Neuron (in vitro differentiated cells): ENCODE results near the gene TPST2.
A peak's percentile ranks its signal among the peaks of the same experiment; 100 is the strongest.
"Not testable (repeated sequence)": the region's sequence is repeated elsewhere in the genome, so short reads cannot be mapped to it uniquely, and the experiment has no call there.

Source experiments
- H2AFZ ChIP-seq: one replicate; pipeline ENCODE4 v1.6.1; 2013; ENCODE audit warnings: low read depth, mild to moderate bottlenecking, inconsistent platforms, low read length, moderate library complexity
- H3K27me3 ChIP-seq: one replicate; pipeline ENCODE4 v1.6.1; 2013; ENCODE audit warnings: low read length; ENCODE audit not compliant: insufficient read depth
- H3K36me3 ChIP-seq: one replicate; pipeline ENCODE4 v1.6.1; 2013; ENCODE audit warnings: low read length; ENCODE audit not compliant: insufficient read depth
- H3K4me1 ChIP-seq: one replicate; pipeline ENCODE4 v1.6.1; 2013; ENCODE audit warnings: low read length; ENCODE audit not compliant: insufficient read depth
- H3K4me3 ChIP-seq: 2 replicates; pipeline ENCODE4 v1.5.1; 2013; ENCODE audit warnings: mild to moderate bottlenecking, low read length, moderate library complexity
- H3K9me3 ChIP-seq: one replicate; pipeline ENCODE4 v1.6.1; 2013; ENCODE audit warnings: low read length

Gene TPST2

DNA sequence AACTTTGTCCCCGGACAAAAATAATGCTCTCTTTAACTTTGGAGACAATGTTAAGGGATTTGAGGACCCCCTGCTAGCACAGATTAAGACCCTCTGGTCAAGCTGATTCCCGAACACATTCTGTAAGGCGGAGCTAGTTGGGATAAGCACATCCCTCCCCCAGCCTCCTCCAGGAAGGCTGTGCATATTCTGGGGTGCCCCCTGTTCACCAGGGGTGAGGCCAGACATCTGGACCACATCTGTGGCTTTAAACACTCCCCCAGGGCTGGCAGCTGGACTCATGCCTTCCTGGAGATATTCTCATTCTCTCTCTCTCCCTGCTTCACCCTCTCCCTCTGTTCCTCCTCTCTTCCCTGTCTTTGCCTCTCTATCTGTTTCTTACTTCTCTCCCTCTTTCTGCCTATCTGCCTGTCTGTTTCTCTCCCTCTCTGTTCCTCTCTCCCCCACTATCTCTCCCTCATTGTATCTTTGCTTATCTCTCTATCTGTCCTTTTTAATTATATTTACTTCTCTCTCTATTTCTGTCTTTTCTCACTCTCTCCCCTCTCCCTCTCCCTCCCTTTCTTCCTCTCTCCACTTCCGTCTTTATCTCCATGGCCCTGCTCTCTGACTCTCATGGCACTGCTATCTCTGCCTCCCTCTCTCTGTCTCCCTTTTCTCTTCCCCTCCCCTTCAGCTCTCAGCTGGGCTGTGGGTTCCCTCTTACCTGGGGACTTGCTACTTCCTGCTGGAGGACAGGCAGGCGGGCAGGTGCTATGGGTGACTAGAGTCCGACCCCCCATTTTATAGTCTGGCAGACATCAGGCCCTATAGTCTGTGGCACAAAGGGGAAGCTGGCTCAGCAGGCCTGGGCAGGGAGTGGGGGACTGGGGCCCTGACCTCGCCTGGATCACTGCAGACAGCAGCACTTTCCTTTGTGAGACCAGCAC lies 27.6 kb upstream of the TPST2 start, which contains the start of gene CRYBB1:
TSS of gene CRYBB1 (minus strand) at position 757 of the 929 bp plus-strand sequence. CDS start 1,708 bp downstream, outside the sequence.
- Histone ChIP-seq H2AFZ (peak within 1 kb of the TSS; percentile 23), H3K27me3 (no peaks in the 10 kb centered on the region), H3K36me3 (no peaks in the 10 kb centered on the region), H3K9me3 (no peaks in the 10 kb centered on the region), H3K4me1 (peaks cover 38% of the 10 kb centered on the region), H3K4me3 (no peak within 1 kb of the TSS)

DNA sequence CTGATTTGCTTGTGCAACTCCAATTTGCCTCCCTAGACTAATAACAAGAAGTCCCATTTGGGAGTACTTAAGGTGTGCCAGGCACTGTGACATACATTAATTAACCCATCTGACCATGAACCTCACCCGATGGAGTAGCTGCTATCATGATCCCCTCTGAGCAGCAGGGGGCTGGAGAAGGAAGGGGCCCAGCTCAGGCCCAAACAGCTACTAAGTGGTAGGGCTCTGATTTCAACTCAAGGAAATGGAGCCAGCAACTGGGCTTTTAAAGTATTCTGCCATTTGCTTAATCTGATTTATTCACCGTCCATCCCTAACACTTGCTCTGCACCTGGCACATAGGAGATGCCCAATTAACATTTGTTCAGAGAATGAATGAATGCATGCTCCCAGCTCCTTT lies 26.7 kb upstream of the TPST2 start:
- Histone ChIP-seq H3K36me3 (no peaks in the 10 kb centered on the region), H3K4me1 (peaks cover 34% of the 10 kb centered on the region), H3K4me3 (no peak overlapping the region), H2AFZ (no peak overlapping the region), H3K9me3 (no peaks in the 10 kb centered on the region), H3K27me3 (no peaks in the 10 kb centered on the region)

DNA sequence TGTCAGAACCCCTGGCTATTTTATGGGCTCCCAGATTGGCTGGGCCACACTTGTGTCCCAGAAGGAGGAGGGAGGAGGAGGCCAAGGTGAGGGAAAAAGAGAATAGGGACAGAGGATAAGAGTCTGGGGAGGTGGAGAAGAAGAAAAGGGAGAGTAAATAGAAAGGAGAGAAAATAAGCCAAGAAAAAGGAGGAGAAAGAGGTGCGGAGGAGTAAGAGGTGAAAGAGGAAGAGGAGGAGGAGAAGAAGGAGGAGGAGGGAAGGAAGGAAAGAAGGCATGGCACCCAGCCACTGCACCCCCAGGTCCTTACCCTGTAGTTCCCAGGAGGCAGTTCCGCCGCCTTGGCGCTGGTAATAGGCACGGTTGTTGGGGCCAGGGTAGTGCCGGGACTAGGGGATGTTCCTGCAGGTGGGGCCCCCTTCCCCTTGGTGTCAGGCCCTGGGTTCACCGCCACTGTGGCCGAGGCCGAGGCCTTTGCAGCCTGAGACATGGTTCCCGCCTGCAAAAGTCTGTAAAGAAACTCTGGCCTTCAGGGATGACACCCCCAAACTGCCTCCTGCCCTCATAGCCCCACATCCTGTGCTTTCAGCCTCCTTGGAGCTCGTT lies 26.0 kb upstream of the TPST2 start:
- Histone ChIP-seq H3K27me3 (no peaks in the 10 kb centered on the region), H3K36me3 (no peaks in the 10 kb centered on the region), H2AFZ (no peak overlapping the region), H3K4me1 (peaks cover 31% of the 10 kb centered on the region), H3K9me3 (no peaks in the 10 kb centered on the region), H3K4me3 (no peak overlapping the region)

DNA sequence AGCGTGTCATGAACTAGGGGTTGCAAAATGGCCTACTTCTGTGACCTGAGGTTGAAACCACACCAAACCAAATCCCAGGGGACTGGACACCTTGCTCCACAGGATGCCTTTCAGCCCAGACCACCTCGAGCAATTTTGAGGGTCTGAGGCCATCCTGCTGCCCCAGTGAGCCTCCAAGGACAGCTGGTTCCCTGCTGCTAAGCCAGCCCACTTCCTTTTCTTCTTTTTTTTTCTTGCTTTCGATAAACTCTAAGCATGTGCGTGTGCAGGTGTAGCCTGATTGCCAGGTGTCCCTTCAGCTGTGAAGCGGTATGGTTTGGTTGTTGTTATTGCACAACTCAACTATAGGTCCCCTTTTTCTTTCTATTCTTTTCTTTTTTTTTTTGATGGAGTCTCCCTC lies 25.2 kb upstream of the TPST2 start:
- no peaks in the 10 kb centered on the region for H3K9me3 ChIP-seq

DNA sequence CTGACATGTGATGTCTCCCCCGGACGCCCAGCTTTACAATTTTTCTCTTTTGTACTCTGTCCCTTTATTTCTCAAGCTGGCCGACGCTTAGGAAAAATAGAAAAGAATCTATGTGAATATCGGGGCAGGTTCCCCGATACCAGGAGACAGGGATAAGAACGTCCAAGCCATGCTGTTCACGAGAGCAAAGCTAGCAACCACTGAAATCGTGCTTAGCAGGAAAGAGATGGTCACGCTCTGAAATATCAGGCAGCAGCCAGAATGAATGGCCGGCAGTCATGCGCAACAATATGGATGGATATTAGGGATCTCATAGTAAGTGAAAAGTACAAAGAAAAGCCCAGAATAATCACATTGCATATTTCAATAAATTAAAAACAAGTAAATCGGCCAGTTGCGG lies 24.4 kb upstream of the TPST2 start:
- no peaks in the 10 kb centered on the region for H3K36me3 ChIP-seq
- H3K4me3 ChIP-seq: no peak overlapping the region
- no peaks in the 10 kb centered on the region for H3K27me3 ChIP-seq
- H2AFZ ChIP-seq: no peak overlapping the region
- H3K9me3 ChIP-seq: no peaks in the 10 kb centered on the region
- peaks cover 31% of the 10 kb centered on the region for H3K4me1 ChIP-seq

More for the DNA sequence above, 25.2 kb upstream of the TPST2 start:
- Histone ChIP-seq H3K4me3 (no peak overlapping the region), H2AFZ (no peak overlapping the region), H3K36me3 (no peaks in the 10 kb centered on the region), H3K4me1 (peaks cover 31% of the 10 kb centered on the region), H3K27me3 (no peaks in the 10 kb centered on the region)

DNA sequence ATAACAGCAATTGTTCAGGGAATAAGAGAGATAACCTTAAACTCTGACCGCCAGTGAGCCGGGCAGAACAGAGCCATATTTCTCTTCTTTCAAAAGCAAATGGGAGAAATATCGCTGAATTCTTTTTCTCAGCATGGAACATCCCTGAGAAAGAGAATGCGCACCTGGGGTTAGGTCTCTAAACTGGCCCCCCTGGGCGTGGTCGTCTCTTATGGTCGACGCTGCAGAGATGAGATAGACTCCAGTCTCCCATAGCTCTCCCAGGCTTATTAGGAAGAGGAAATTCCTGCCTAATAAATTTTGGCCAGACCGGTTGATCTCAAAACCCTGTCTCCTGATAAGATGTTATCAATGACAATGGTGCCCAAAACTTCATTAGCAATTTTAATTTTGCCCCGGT lies 23.8 kb upstream of the TPST2 start:
- not testable (repeated sequence) for H3K4me3 ChIP-seq, H2AFZ ChIP-seq, H3K9me3 ChIP-seq, H3K27me3 ChIP-seq, H3K36me3 ChIP-seq
- peaks cover 31% of the 10 kb centered on the region for H3K4me1 ChIP-seq

DNA sequence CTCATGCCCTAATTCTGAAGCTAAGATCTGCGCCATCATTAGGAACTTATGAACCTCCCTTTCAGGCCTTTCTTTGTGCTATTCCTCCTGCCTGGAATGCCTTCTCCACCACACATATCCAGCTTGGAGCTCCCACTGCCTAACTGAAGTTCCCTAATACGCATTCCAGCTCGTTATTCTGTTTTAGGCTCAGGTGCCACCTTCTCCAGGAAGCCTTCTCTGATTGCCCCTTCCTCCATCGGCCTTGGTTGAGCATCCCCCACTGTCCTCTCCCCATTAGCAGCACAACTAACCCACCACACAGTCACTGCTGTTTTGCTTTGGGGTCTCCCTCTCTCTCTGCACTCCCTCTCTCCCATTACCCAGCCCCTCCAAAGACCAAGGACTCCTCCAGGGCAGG lies 22.7 kb upstream of the TPST2 start:
- peaks cover 23% of the 10 kb centered on the region for H3K4me1 ChIP-seq
- H2AFZ ChIP-seq: no peak overlapping the region
- H3K27me3 ChIP-seq: no peaks in the 10 kb centered on the region
- H3K36me3 ChIP-seq: no peaks in the 10 kb centered on the region
- no peak overlapping the region for H3K4me3 ChIP-seq
- no peaks in the 10 kb centered on the region for H3K9me3 ChIP-seq

DNA sequence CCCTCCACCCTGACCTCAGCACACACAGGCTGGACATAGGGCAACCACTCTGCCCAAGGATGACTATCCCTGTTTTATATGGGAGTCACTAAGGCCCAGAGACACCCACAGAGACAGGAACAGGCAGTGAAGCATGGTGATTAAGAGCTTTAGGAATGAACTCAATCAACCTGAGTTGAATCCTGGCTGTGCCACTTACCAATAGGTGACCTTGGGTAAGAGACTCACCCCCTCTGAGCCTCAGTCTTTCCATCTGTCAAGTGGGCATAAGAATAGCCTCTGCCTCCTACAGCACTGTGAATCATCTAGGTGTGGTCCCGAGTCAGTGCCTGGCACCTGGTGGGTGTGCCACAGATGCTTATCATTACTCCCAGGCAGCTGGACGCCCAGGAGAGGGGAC lies 21.1 kb upstream of the TPST2 start:
- H3K9me3 ChIP-seq: no peaks in the 10 kb centered on the region
- no peak overlapping the region for H3K4me3 ChIP-seq
- H3K36me3 ChIP-seq: no peaks in the 10 kb centered on the region
- no peaks in the 10 kb centered on the region for H3K27me3 ChIP-seq
- H3K4me1 ChIP-seq: peaks cover 13% of the 10 kb centered on the region
- H2AFZ ChIP-seq: no peak overlapping the region

DNA sequence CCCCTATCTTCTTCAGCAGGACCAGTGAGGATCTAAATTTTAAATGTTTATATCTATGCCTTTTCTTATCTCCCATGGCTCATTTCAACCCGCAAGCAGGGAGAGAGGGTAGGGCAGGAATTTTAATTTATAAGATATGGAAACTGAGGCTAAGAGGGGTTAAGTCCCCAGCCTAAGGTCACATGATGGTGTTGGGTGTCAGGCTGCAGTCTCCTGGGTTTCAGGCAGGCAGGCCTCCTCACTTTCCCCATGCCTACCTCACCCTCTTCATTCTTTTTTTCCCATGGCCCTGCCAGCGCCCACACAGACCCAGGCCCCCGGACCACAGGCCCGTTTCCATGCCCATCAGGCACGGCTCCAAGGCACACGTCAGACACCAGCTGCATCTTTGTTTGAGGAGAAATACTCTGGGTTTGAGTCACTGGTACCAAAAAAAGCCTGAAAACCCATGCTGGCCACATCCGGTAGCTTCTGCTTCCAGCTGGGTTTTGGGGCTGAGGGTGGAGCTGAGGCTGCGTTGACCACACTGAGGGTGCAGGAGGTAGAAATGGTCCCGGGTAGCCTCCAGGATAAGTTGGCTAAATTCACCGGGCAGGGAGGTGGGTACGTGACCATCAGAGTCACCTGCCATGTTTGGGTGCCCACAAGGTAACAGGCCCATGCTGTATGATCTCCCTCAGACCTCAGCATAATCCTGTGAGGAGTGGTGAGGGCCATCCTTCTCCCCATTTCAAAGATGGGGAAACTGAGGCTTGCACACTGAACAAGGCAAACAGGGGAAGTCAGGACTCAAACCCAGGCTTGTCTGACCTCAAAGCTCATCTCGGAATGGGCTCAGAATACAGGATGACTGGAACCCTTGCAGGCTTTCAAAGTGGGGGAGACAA lies 20.4 kb upstream of the TPST2 start:
- Histone ChIP-seq H3K4me1 (peaks cover 13% of the 10 kb centered on the region), H3K27me3 (no peaks in the 10 kb centered on the region), H3K36me3 (no peaks in the 10 kb centered on the region), H2AFZ (no peak overlapping the region), H3K4me3 (no peak overlapping the region), H3K9me3 (no peaks in the 10 kb centered on the region)

DNA sequence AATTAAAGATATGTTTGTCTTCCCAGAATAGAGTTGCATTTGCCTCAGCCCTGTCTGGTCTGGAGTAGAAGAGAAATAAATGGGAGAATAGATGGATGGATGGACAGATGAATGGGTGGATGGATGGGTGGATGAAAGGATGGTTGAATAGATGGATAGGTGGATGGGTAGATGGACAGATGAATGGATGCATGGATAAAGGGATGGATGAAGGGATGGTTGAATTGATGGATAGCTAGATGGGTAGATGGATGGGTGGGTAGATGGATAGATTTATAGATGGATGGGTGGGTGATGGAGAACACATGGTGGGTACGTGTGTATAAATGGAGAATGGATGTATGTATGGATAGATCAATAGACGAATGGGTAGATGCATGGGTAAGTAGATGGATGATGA lies 19.4 kb upstream of the TPST2 start:
- Histone ChIP-seq H3K36me3 (no peaks in the 10 kb centered on the region), H2AFZ (no peak overlapping the region), H3K9me3 (no peaks in the 10 kb centered on the region), H3K4me3 (no peak overlapping the region), H3K4me1 (peaks cover 5% of the 10 kb centered on the region), H3K27me3 (no peaks in the 10 kb centered on the region)

DNA sequence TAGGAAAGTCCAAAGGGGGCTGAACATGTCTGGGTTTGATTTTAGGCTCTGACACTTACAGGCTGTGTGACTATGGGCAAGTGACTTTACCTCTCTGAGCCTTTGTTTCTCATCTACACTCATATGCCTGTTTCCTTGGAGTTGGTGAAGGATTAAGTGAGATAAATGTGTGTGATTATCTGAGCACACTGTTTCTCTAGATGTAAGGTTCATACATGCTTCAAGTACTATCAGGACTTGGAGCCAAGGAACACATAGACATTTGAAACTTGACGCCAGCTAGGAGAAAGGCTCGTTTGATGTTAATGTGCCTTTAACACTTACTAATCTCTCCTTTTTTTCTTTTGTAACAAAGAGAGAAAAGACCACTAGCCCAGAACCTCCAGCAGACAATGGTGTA lies 18.2 kb upstream of the TPST2 start:
- no peaks in the 10 kb centered on the region for H3K9me3 ChIP-seq
- H3K36me3 ChIP-seq: no peaks in the 10 kb centered on the region
- H3K4me1 ChIP-seq: no peaks in the 10 kb centered on the region

DNA sequence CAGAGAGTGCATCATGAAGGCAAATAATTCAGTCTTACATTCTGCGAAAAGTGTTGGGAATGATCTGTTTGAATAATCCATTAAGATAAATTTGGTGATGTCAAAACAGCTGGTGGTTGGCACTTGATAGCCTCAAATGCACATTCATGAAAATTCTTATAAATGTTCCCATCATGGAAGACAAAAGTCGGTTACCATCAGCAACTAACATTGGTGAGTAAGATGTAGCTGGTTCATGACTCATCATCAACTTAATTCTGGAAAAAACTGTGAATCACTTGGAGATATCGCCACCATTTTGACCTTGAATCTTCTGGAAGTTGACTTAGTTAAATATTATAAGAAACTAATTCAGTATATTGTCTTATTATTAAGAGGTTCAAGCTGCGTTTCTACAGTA lies 16.7 kb upstream of the TPST2 start:
- Histone ChIP-seq H2AFZ (no peak overlapping the region), H3K4me1 (no peaks in the 10 kb centered on the region), H3K9me3 (no peaks in the 10 kb centered on the region), H3K36me3 (no peaks in the 10 kb centered on the region), H3K4me3 (no peak overlapping the region), H3K27me3 (no peaks in the 10 kb centered on the region)

More for the DNA sequence above, 18.2 kb upstream of the TPST2 start:
- H3K27me3 ChIP-seq: no peaks in the 10 kb centered on the region
- no peak overlapping the region for H2AFZ ChIP-seq
- no peak overlapping the region for H3K4me3 ChIP-seq

DNA sequence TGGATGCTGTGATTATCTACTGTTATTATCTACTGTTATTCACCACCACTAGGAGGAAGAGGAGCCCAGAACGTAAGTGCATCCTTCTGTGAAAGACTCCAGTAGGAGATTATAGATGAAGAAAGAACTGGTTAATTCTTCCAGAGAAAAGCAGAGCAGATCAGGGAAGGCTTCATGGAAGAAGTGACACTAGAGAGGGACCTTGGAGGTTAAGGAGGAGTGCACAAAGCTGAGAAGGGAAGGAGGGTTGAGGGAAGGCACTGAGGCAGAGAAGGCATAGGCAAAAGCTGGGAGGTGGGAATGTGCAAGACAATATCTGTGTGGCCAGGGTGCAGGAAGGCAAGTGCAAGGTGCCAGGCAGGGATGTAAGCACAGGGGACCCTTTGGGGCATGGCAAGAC lies 14.4 kb upstream of the TPST2 start:
- no peaks in the 10 kb centered on the region for H3K36me3 ChIP-seq
- no peak overlapping the region for H2AFZ ChIP-seq
- H3K4me1 ChIP-seq: no peaks in the 10 kb centered on the region
- H3K4me3 ChIP-seq: no peak overlapping the region
- no peaks in the 10 kb centered on the region for H3K9me3 ChIP-seq
- H3K27me3 ChIP-seq: no peaks in the 10 kb centered on the region
